Measurements from ENCODE around the gene HAUS2.

DNA sequence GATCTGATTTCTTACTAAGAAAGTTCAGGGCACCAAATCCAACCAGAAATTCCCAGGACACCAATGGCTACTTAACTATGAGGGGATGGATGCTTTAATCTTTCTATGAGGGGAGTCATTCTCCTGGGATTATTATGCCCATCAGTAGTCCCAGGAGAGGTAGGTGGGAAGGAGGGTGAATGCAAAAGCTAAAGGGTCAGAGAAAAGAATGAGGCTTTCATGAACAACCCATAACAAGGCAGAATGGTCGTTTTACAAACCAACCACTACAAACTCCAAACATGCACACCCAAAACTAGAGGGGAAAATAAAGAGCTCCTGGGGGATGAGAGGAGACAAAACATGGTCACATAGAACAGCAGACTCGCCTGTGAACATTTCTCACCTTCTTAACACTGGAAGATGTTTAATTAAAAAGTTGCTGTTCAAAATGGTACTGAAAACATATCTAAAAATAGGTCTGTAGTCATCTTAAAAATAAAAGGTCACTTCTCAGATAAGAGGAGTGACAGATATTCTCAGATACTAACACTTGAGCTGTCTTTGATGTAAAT, 30.4 kb downstream of the HAUS2 start:
- TF ChIP-seq, protein P1, sequence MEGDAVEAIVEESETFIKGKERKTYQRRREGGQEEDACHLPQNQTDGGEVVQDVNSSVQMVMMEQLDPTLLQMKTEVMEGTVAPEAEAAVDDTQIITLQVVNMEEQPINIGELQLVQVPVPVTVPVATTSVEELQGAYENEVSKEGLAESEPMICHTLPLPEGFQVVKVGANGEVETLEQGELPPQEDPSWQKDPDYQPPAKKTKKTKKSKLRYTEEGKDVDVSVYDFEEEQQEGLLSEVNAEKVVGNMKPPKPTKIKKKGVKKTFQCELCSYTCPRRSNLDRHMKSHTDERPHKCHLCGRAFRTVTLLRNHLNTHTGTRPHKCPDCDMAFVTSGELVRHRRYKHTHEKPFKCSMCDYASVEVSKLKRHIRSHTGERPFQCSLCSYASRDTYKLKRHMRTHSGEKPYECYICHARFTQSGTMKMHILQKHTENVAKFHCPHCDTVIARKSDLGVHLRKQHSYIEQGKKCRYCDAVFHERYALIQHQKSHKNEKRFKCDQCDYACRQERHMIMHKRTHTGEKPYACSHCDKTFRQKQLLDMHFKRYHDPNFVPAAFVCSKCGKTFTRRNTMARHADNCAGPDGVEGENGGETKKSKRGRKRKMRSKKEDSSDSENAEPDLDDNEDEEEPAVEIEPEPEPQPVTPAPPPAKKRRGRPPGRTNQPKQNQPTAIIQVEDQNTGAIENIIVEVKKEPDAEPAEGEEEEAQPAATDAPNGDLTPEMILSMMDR (IDR thresholded peaks at IDR 0.05), result no peak
- no peak for TF ChIP-seq EZH2 (IDR thresholded peaks at IDR 0.05)
- no peak for TF ChIP-seq EZH2phosphoT487 (IDR thresholded peaks at IDR 0.05)

Data from neural progenitor cell (in vitro differentiated cells).